Measurements from ENCODE around the gene SLC6A12.

GRCh38 chr12:254912-255311 is 41.0 kb upstream of the SLC6A12 start:
- TF ChIP-seq CTCF (IDR thresholded peaks at IDR 0.05) (no peak), POLR2A (IDR thresholded peaks at IDR 0.05) (no peak)

All from Peyer's patch (tissue), 4 donors.